GM11168 (cell line): ENCODE measurements around the gene C11orf91.
"Not testable (repeated sequence)": the region's sequence is repeated elsewhere in the genome, so short reads cannot be mapped to it uniquely, and the experiment has no call there.

ENCODE experiments used
- in situ Hi-C: fragments of 300-500 bp; cut with MboI; formaldehyde crosslinking; loops from one replicate; pipeline ENCODE4 v1.12.0; 2022; ENCODE audit warnings: low sequenced_read_pairs; ENCODE audit not compliant: unreplicated experiment

The C11orf91 gene

GRCh38 chr11:33674035-33674814, 26.4 kb downstream of the C11orf91 start:
- in situ Hi-C loops = no loop called here

GRCh38 chr11:33672273-33672672, 28.4 kb downstream of the C11orf91 start:
- in situ Hi-C loops = no loop called here

- in situ Hi-C loops = no loop called here
These were observed 30.2 kb downstream of the C11orf91 start for GRCh38 chr11:33670250-33671011.

GRCh38 chr11:33669598-33670249, 30.9 kb downstream of the C11orf91 start:
- in situ Hi-C loops = no loop called here

GRCh38 chr11:33668951-33669596, 31.6 kb downstream of the C11orf91 start:
- in situ Hi-C loops = no loop called here

- in situ Hi-C loops = no loop called here
These were observed 32.2 kb downstream of the C11orf91 start for GRCh38 chr11:33668468-33668825.

GRCh38 chr11:33667819-33668467, 32.7 kb downstream of the C11orf91 start:
- in situ Hi-C loops = no loop called here

- in situ Hi-C loops = no loop called here
These were observed 35.1 kb downstream of the C11orf91 start for GRCh38 chr11:33665350-33666106.

GRCh38 chr11:33664827-33665226, 35.8 kb downstream of the C11orf91 start:
- in situ Hi-C loops = no loop called here

- in situ Hi-C loops = no loop called here
These were observed 36.5 kb downstream of the C11orf91 start for GRCh38 chr11:33664166-33664565.

- in situ Hi-C loops = no loop called here
These were observed 37.5 kb downstream of the C11orf91 start for GRCh38 chr11:33663121-33663520.

GRCh38 chr11:33661526-33661925, 39.1 kb downstream of the C11orf91 start:
- in situ Hi-C loops = not testable (repeated sequence)

GRCh38 chr11:33660962-33661361, 39.7 kb downstream of the C11orf91 start:
- in situ Hi-C loops = no loop called here

GRCh38 chr11:33659370-33660139, 41.1 kb downstream of the C11orf91 start:
- in situ Hi-C loops = no loop called here

GRCh38 chr11:33658195-33658900, 42.3 kb downstream of the C11orf91 start:
- in situ Hi-C loops = no loop called here

GRCh38 chr11:33657757-33658156, 42.9 kb downstream of the C11orf91 start:
- in situ Hi-C loops = no loop called here

GRCh38 chr11:33656768-33657167, 43.9 kb downstream of the C11orf91 start:
- in situ Hi-C loops = no loop called here
